HepG2 (cell line): ENCODE results near the gene RAB3D. TPM values are rescaled to one million over a fixed set of nuclear protein-coding genes. Genes with fewer than 3 reads are reported as not detected.

ENCODE experiments used
- CTCF ChIP-seq: sonication (generic); formaldehyde crosslinking; IDR thresholded peaks from 2 replicates; pipeline ENCODE4 v1.5.0; 2020; ENCODE audit warnings: mild to moderate bottlenecking, missing genetic modification reagents, moderate library complexity
- DMAP1 ChIP-seq: IDR thresholded peaks from 2 replicates; pipeline ENCODE4 v1.6.1; 2016
- HMG20A ChIP-seq: IDR thresholded peaks from 2 replicates; pipeline ENCODE4 v1.6.1; 2016; ENCODE audit warnings: borderline replicate concordance
- HMG20B ChIP-seq: conservative IDR thresholded peaks from 2 replicates; pipeline ENCODE4 v1.6.1; 2016; ENCODE audit warnings: missing genetic modification reagents, missing compliant biosample characterization
- KAT8 ChIP-seq: IDR thresholded peaks from 2 replicates; pipeline ENCODE4 v1.6.1; 2016; ENCODE audit warnings: missing genetic modification reagents, missing compliant biosample characterization
- KDM3A ChIP-seq: IDR thresholded peaks from 2 replicates; pipeline ENCODE4 v1.6.1; 2018; ENCODE audit warnings: low read depth, missing compliant biosample characterization
- NCOR1 ChIP-seq: fragments of 200-600 bp; sonication (generic); IDR thresholded peaks from 2 replicates; pipeline ENCODE4 v1.7.0; 2017; ENCODE audit warnings: antibody characterized with exemption, low read length, borderline replicate concordance
- NFKB2 ChIP-seq: sonication (generic); formaldehyde crosslinking; IDR thresholded peaks from 2 replicates; pipeline ENCODE4 v1.4.0; 2020; ENCODE audit warnings: missing genetic modification reagents, borderline replicate concordance
- NRL ChIP-seq: sonication (generic); formaldehyde crosslinking; IDR thresholded peaks from 2 replicates; pipeline ENCODE4 v1.5.0; 2020; ENCODE audit warnings: missing genetic modification reagents, mild to moderate bottlenecking, moderate library complexity, borderline replicate concordance
- POLR2A ChIP-seq, 2 experiments: IDR thresholded peaks; 2 replicates each; pipeline ENCODE4 v1.6.1; 2011; ENCODE audit warnings: low read depth in 2 of 2, low read length in 2 of 2, mild to moderate bottlenecking in 1 of 2, moderate library complexity in 1 of 2; ENCODE audit not compliant: insufficient read depth in 1 of 2
- RXRA ChIP-seq: sonication (generic); formaldehyde crosslinking; IDR thresholded peaks from 2 replicates; pipeline ENCODE4 v1.5.1; 2020; ENCODE audit warnings: missing genetic modification reagents
- SALL1 ChIP-seq: sonication (generic); formaldehyde crosslinking; IDR thresholded peaks from 2 replicates; pipeline ENCODE4 v1.8.0; 2022; ENCODE audit warnings: mild to moderate bottlenecking, missing genetic modification reagents
- SSRP1 ChIP-seq: IDR thresholded peaks from 2 replicates; pipeline ENCODE4 v1.6.1; 2016; ENCODE audit warnings: control low read depth
- STAG1 ChIP-seq: sonication (generic); formaldehyde crosslinking; IDR thresholded peaks from 2 replicates; pipeline ENCODE4 v1.4.0; 2020; ENCODE audit warnings: missing genetic modification reagents
- TOE1 ChIP-seq: sonication (generic); formaldehyde crosslinking; IDR thresholded peaks from 2 replicates; pipeline ENCODE4 v1.4.0; 2020; ENCODE audit warnings: mild to moderate bottlenecking, missing genetic modification reagents
- ZNF224 ChIP-seq: sonication (generic); formaldehyde crosslinking; IDR thresholded peaks from 2 replicates; pipeline ENCODE4 v1.5.0; 2020; ENCODE audit warnings: mild to moderate bottlenecking, missing genetic modification reagents
- ZNF280D ChIP-seq: sonication (generic); formaldehyde crosslinking; IDR thresholded peaks from 2 replicates; pipeline ENCODE4 v1.5.1; 2020; ENCODE audit warnings: mild to moderate bottlenecking, missing genetic modification reagents
- ZNF331 ChIP-seq: sonication (generic); formaldehyde crosslinking; IDR thresholded peaks from 2 replicates; pipeline ENCODE4 v1.4.0; 2020; ENCODE audit warnings: missing genetic modification reagents
- ZNF484 ChIP-seq: sonication (generic); formaldehyde crosslinking; IDR thresholded peaks from 2 replicates; pipeline ENCODE4 v1.5.1; 2020; ENCODE audit warnings: mild to moderate bottlenecking, low read depth, missing genetic modification reagents, borderline replicate concordance
- ZNF614 ChIP-seq: IDR thresholded peaks from 2 replicates; pipeline ENCODE4 v1.6.1; 2018; ENCODE audit warnings: missing biosample characterization, missing genetic modification reagents, inconsistent platforms, borderline replicate concordance
- ZNF773 ChIP-seq: sonication (generic); formaldehyde crosslinking; IDR thresholded peaks from 2 replicates; pipeline ENCODE4 v1.4.0; 2020; ENCODE audit warnings: missing genetic modification reagents, borderline replicate concordance
- ZSCAN21 ChIP-seq: sonication (generic); formaldehyde crosslinking; IDR thresholded peaks from 2 replicates; pipeline ENCODE4 v1.8.0; 2022; ENCODE audit warnings: mild to moderate bottlenecking, missing genetic modification reagents, moderate library complexity, borderline replicate concordance
- polyA plus RNA-seq, 8 experiments: library from polyadenylated mRNA; depleted of rRNA in 3 of 8; stranded (reverse) in 7 of 8; unstranded in 1 of 8; fragments of >200 nt; fragmentation: Illumina TruSeq in 4 of 8; extraction: Trizol in 4 of 8; gene quantifications; 2 replicates each; pipeline versions ENCODE4 v1.2.1 to v1.2.3, GENCODE V29; 2011 to 2016; ENCODE audit warnings: low read depth in 4 of 8, missing spikeins in 1 of 8, mixed read lengths in 1 of 8; ENCODE audit not compliant: insufficient read depth in 1 of 8
- total RNA-seq, 5 experiments: library from RNA; depleted of rRNA; stranded (reverse); fragments of >200 nt; fragmentation: Illumina TruSeq; extraction: Trizol; gene quantifications; 2 replicates each; pipeline ENCODE4 v1.2.3, GENCODE V29; 2016; ENCODE audit warnings: low read depth in 1 of 5
- TF ChIP-seq, protein P1 (sequence below): sonication (generic); formaldehyde crosslinking; IDR thresholded peaks from 2 replicates; pipeline ENCODE4 v1.9.0; 2021; ENCODE audit warnings: missing genetic modification reagents, mild to moderate bottlenecking, borderline replicate concordance

RAB3D gene
- total and polyA plus RNA-seq, 2 of the 13 experiments (the other 11 are each of a cell fraction or from before 2014, with no cell fraction given) = 2.0 to 16.1 TPM

- no peak for TF ChIP-seq CTCF (CRISPR knock-in tag)
- no peak for TF ChIP-seq NCOR1
- TF ChIP-seq KDM3A (CRISPR knock-in tag) = peak; percentile 43; the same call in 1 of the 2 replicates
- TF ChIP-seq SALL1 = peak; percentile 68; the same call in 1 of the 2 replicates
- no peak for TF ChIP-seq TOE1
- no peak; the same call in 1 of the 2 replicates for TF ChIP-seq DMAP1 (CRISPR knock-in tag)
- no peak for TF ChIP-seq NRL (CRISPR knock-in tag)
- peak; percentile 86 for TF ChIP-seq HMG20A
- no peak for TF ChIP-seq STAG1 (CRISPR knock-in tag)
- peak; percentile 67; the same call in 1 of the 2 replicates for TF ChIP-seq ZNF331
- TF ChIP-seq KAT8 (CRISPR knock-in tag) = peak; percentile 58; the same call in 1 of the 2 replicates
- peak; percentile 70 for TF ChIP-seq ZNF614
- TF ChIP-seq, protein P1, sequence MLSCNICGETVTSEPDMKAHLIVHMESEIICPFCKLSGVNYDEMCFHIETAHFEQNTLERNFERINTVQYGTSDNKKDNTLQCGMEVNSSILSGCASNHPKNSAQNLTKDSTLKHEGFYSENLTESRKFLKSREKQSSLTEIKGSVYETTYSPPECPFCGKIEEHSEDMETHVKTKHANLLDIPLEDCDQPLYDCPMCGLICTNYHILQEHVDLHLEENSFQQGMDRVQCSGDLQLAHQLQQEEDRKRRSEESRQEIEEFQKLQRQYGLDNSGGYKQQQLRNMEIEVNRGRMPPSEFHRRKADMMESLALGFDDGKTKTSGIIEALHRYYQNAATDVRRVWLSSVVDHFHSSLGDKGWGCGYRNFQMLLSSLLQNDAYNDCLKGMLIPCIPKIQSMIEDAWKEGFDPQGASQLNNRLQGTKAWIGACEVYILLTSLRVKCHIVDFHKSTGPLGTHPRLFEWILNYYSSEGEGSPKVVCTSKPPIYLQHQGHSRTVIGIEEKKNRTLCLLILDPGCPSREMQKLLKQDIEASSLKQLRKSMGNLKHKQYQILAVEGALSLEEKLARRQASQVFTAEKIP (CRISPR knock-in tag) = no peak
- TF ChIP-seq ZSCAN21 (CRISPR knock-in tag) = no peak
- TF ChIP-seq HMG20B = no peak
- peak; percentile 41; the same call in 1 of the 2 replicates for TF ChIP-seq RXRA
- TF ChIP-seq ZNF224 (CRISPR knock-in tag) = no peak
- TF ChIP-seq ZNF484 (CRISPR knock-in tag) = no peak
- TF ChIP-seq ZNF280D (CRISPR knock-in tag) = no peak
- TF ChIP-seq POLR2A (IDR thresholded peaks at IDR 0.05; ENCODE audit: insufficient read depth in 1 of 2, low read depth in 2 of 2, low read length in 2 of 2) = no peak
- no peak for TF ChIP-seq ZNF773 (CRISPR knock-in tag)
- TF ChIP-seq SSRP1 = no peak; the same call in 1 of the 2 replicates
- TF ChIP-seq NFKB2 (CRISPR knock-in tag) = peak; percentile 46; the same call in 1 of the 2 replicates
Measured at GRCh38 chr19:11324079-11324661, 15.3 kb downstream of the RAB3D start (continued).
